Left kidney (tissue), 2 donors: Measurements from ENCODE around the gene NLK. TPM values are rescaled to one million over a fixed set of nuclear protein-coding genes. Genes with fewer than 3 reads are reported as not detected.

Source experiments
- DNase-seq: peaks from one replicate; pipeline ENCODE4 v3.0.0-alpha.2; 2013
- polyA plus RNA-seq: library from polyadenylated mRNA; unstranded; fragments of 120-200 nt; gene quantifications from one replicate; pipeline ENCODE4 v1.2.1, GENCODE V29; 2013; ENCODE audit not compliant: insufficient read length

The NLK gene
- polyA plus RNA-seq, 1 donor: 55.4 TPM

GRCh38 chr17:28038802-28039201 lies 3.7 kb upstream of the NLK start:
- DNase-seq: no peak

- DNase-seq: no peak
Measured at GRCh38 chr17:28039251-28039650, 3.2 kb upstream of the NLK start.

- no peak for DNase-seq
Measured at GRCh38 chr17:28040406-28040805, 2.1 kb upstream of the NLK start.

GRCh38 chr17:28041068-28041843 lies 1.2 kb upstream of the NLK start:
- peak; percentile 100 for DNase-seq

DNA sequence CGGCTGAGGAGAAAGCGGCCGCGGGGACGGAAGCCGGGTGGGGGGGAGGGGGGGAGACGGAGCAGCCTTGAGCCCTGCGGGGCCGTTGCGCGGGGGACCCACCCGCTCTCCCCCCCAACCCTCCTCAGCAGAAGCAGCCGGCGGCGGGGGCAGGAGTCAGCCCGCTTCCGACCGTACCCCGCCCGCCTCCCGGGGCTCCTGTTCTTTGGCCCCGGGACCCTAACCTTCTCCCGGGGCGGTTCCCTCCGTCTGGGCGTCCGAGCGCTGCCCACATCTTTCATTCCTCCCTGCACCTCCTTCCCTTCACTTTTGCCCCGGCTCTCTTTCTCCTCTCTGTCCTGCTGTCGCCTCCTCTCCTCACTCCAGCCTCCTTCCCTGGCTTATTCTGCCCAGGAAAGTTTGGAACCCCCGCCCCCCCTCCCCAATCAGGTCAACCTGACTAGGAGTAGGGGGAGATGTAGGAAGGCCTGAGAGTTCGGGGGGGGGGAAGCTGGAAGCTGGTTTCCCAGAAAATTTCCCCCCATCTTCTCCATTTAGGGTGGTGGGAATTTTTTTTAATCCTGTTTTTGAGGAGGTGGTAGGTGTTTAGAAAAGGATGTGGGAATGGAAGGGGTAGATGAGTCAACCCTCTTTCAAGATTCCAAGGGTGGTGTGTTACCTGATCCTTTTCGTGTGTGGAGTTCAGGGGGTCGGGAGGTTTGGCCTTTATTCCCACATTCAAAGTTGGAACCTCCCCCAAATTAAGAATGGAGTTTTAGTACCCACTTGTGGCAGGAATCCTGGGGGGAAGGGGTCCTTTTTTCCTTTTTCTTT lies 427 bp upstream of the NLK start:
- peak; percentile 11 for DNase-seq

DNA sequence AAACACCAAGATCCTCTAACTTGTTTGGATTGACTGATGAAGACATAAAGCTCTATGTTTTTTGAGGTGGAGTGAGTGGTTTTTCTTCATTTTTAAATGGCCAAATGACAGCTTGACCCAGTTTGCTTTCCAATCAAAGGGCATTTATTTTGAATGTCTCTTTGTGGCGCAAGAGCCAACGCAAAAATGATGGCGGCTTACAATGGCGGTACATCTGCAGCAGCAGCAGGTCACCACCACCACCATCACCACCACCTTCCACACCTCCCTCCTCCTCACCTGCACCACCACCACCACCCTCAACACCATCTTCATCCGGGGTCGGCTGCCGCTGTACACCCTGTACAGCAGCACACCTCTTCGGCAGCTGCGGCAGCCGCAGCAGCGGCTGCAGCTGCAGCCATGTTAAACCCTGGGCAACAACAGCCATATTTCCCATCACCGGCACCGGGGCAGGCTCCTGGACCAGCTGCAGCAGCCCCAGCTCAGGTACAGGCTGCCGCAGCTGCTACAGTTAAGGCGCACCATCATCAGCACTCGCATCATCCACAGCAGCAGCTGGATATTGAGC lies 329 bp downstream of the NLK start:
- no peak for DNase-seq

DNA sequence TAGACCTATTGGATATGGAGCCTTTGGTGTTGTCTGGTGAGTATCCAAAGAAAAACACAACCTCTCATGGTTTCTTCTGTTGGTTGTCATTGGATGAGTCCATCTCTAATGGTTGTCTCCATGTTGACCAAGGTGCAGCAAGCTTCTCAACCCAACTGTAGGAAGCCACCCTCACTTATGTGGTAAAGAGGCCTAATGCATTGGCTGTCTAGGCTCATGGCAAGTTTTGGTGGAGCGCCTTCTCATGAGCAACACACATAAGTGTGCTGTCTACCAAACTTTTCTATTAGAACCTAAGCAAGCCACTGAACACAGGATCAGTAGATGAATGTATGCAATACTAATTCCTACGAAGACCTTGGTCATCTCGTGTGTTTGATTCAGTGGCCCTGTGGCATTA lies 819 bp downstream of the NLK start:
- DNase-seq: no peak

- DNase-seq: no peak
Measured at GRCh38 chr17:28043741-28044140, 1.3 kb downstream of the NLK start.

DNA sequence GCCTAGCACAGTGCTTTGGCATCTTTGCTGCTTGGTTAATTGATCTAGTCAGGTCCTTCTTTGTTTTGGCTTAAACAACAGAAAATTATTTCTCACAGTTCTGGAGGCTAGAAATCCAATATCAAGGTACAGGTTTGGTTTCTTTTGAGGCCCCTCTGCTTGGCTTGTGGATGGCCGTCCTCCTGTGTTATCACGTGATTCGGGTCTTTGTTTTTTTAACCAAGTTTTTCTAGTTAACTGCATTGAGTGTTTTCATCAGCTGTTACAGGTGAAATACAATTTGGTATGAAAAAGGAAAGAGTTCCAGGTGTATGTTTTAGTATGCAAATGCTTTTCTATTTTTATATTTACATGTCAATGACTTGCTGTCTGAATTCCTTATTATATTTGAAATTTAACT lies 2.8 kb downstream of the NLK start:
- DNase-seq: no peak

DNA sequence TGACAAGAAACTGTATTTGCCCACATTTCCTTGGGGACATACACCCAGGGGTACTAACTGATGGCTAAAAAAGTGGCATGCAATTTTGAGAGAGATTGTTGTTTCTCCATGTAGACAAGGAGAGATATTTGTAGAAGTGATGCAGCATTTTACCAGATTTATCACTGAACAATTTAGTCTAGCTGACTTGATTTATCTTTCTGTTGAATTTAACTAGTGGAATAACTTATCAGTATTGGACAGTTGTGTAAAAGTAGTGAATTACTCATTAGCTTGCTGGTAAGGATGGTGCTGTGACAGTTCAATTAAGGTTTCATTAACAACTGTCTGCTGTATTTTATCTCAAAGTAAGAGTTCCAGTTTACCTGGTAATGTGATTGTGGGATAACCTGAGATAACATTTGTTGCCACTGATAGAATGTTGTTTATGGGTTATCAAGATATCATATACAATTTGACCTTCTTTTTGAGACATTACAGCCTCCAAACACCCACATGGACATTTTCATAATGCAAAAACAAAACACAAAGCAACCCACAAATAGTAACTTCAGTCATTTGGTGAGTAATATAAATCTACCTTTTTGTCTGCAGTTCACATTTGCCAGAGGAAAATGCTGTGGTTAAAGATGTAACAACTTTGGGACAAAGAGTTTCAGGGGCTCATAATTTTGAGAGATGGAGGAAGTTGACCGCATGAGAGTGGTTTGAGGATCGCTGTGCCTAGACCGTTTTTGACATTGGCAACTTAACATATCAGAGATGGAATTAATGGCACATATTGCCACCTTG lies 3.8 kb downstream of the NLK start:
- no peak for DNase-seq

- DNase-seq: no peak
Measured at GRCh38 chr17:28047806-28048205, 5.3 kb downstream of the NLK start.

- no peak for DNase-seq
Measured at GRCh38 chr17:28049071-28049470, 6.6 kb downstream of the NLK start.

- no peak for DNase-seq
Measured at GRCh38 chr17:28053044-28053670, 10.7 kb downstream of the NLK start.

- DNase-seq: no peak
Measured at GRCh38 chr17:28053725-28054124, 11.2 kb downstream of the NLK start.

DNA sequence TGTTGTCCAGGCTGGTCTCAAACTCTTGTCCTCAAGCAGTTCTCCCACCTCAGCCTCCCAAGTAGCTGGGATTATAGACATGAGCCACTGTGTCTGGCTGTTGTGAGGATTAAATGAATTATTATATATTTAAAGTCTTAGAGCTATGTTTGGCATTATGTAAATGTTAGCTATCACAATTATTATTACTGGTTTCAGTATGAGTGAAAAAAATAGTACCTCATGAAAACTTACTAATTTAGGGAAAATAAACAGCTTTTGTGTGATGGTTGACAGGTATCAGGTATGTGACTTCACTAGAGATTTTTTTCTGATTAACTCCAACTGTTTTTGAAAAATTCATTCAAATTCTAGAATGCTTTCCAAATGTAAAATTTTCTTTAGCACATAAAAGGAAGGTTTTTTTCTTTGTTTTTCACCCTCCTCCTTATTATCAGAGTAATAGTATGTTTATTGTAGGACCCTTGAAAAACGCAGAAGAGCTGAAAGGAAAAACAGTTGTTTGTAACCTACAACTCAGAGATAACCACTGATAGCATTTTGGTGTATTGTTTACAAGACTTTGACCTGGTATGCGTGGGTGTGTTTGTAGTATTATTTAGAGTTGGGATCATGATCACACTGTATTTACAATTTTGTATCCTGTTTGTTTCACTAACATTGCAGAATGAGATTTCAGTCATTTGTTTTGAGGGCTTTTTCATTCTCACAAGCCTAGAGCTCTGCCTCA lies 13.2 kb downstream of the NLK start:
- DNase-seq: no peak

DNA sequence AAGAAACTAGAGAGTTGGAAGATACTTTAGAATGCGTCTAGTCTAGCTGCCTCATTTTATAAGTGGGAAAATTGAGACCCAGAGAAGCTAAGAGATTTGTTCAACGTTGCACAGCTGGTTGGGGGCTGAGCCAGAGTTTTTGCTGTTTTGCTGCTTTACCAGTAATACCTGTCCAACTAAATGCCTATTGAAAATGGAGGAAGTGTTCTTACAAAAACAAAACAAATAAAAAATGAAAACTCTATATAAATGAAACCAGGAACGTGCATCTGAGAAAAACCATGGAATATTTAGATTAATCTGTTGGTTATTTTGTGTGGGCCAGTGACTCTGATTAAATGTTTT lies 13.8 kb downstream of the NLK start:
- no peak for DNase-seq

GRCh38 chr17:28057731-28058246 lies 15.3 kb downstream of the NLK start:
- DNase-seq: no peak

- no peak for DNase-seq
Measured at GRCh38 chr17:28059675-28060074, 17.2 kb downstream of the NLK start.

- DNase-seq: no peak
Measured at GRCh38 chr17:28065706-28066105, 23.2 kb downstream of the NLK start.

GRCh38 chr17:28069061-28069460 lies 26.6 kb downstream of the NLK start:
- DNase-seq: no peak

DNA sequence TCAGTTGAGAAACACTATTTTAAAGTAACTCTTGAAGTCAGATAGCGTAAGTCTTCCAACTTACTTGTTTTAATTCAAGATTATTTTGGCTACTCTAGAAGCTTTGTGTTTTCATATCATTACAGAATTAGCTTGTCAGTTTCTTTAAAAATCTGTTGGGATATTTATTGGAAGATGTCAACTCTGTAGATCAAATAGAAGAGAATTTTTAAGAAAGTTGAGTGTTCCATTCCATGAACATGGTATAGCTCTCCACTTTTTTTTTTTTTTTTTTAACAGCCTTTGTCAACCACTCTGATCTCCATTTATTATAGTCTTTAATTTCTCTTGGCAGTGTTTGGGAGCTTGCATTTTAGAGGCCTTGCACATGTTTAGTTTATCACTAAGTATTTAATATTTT lies 28.7 kb downstream of the NLK start:
- DNase-seq: no peak
